Keratinocyte (primary cell): ENCODE measurements around the gene CELA1. TPM values are rescaled to one million over a fixed set of nuclear protein-coding genes. Genes with fewer than 3 reads are reported as not detected.

Source experiments
- DNase-seq: peaks from one replicate; pipeline ENCODE4 v3.0.0-alpha.2; 2011; ENCODE audit warnings: low read depth, missing footprints, low spot score
- FAIRE-seq: peaks from 2 replicates; lab custom pipeline; 2011; peaks lifted over from hg19 to GRCh38; lab: Jason Lieb, UNC
- H2AFZ ChIP-seq: 2 replicates; pipeline ENCODE4 v1.6.0; 2012; ENCODE audit warnings: low read length, control low read depth, inconsistent platforms; ENCODE audit not compliant: control insufficient read depth
- H3K27ac ChIP-seq: 2 replicates; pipeline ENCODE4 v1.5.1; 2011; ENCODE audit warnings: low read length; ENCODE audit not compliant: control insufficient read depth, insufficient read depth
- H3K27me3 ChIP-seq: 3 replicates; pipeline ENCODE4 v1.6.0; 2011; ENCODE audit warnings: low read length; ENCODE audit not compliant: control insufficient read depth, insufficient read depth; ENCODE audit errors: extremely low read depth
- H3K36me3 ChIP-seq, 2 experiments: 2 replicates in 1 of 2; 3 replicates in 1 of 2; pipeline ENCODE4 v1.5.1; 2011; ENCODE audit warnings: low read length in 2 of 2, mild to moderate bottlenecking in 1 of 2; ENCODE audit not compliant: control insufficient read depth in 2 of 2, insufficient read depth in 2 of 2; ENCODE audit errors: extremely low read depth in 1 of 2
- H3K4me1 ChIP-seq: 3 replicates; pipeline ENCODE4 v1.5.1; 2011; ENCODE audit warnings: low read length; ENCODE audit not compliant: control insufficient read depth, insufficient read depth; ENCODE audit errors: extremely low read depth
- H3K4me2 ChIP-seq: 3 replicates; pipeline ENCODE4 v1.6.0; 2011; ENCODE audit warnings: low read depth, low read length; ENCODE audit not compliant: control insufficient read depth, insufficient read depth; ENCODE audit errors: extremely low read depth
- H3K4me3 ChIP-seq, 3 experiments: fragments of 200-600 bp in 1 of 3; sonication (generic) in 1 of 3; 2 replicates in 2 of 3; 3 replicates in 1 of 3; pipeline ENCODE4 v1.5.1; 2011 to 2016; ENCODE audit warnings: low read length in 3 of 3, mild to moderate bottlenecking in 3 of 3, control low read depth in 2 of 3, inconsistent platforms in 1 of 3, low read depth in 1 of 3, mixed read lengths in 1 of 3, mixed run types in 1 of 3, moderate library complexity in 1 of 3; ENCODE audit not compliant: control insufficient read depth in 2 of 3, insufficient read depth in 2 of 3; ENCODE audit errors: extremely low read depth in 1 of 3
- H3K79me2 ChIP-seq: 2 replicates; pipeline ENCODE4 v1.6.0; 2012; ENCODE audit warnings: low read length; ENCODE audit not compliant: control insufficient read depth, insufficient read depth
- H3K9ac ChIP-seq: 3 replicates; pipeline ENCODE4 v1.6.0; 2011; ENCODE audit warnings: low read length; ENCODE audit not compliant: control insufficient read depth, insufficient read depth; ENCODE audit errors: extremely low read depth
- H3K9me1 ChIP-seq: 3 replicates; pipeline ENCODE4 v1.6.0; 2011; ENCODE audit warnings: low read length; ENCODE audit not compliant: control insufficient read depth, insufficient read depth; ENCODE audit errors: extremely low read depth
- H3K9me3 ChIP-seq: 2 replicates; pipeline ENCODE4 v1.5.1; 2012; ENCODE audit warnings: low read depth, low read length; ENCODE audit not compliant: control insufficient read depth
- H4K20me1 ChIP-seq: 3 replicates; pipeline ENCODE4 v1.6.0; 2011; ENCODE audit warnings: low read length; ENCODE audit not compliant: control insufficient read depth, insufficient read depth; ENCODE audit errors: extremely low read depth
- EZH2 ChIP-seq: IDR thresholded peaks from one replicate; pipeline ENCODE4 v1.6.1; 2012; ENCODE audit warnings: inconsistent platforms, mild to moderate bottlenecking, low read length, moderate library complexity
- dilution Hi-C: fragments of 300-500 bp; cut with MboI; formaldehyde crosslinking; loops from one replicate; pipeline ENCODE4 v1.7.0; 2020; ENCODE audit warnings: low sequenced_read_pairs; ENCODE audit not compliant: extremely low pct_ligation_motif_present
- polyA plus RNA-seq, 5 experiments: library from polyadenylated mRNA; depleted of rRNA in 3 of 5; stranded (reverse) in 3 of 5; stranded (forward) in 1 of 5; unstranded in 1 of 5; fragments of >200 nt; gene quantifications; 1 replicate in 1 of 5; 2 replicates in 3 of 5; 3 replicates in 1 of 5; pipeline versions ENCODE4 v1.2.1 to v1.2.3, GENCODE V29; 2011 to 2012; ENCODE audit warnings: missing spikeins in 2 of 5, low read depth in 1 of 5, low replicate concordance in 1 of 5
- TF ChIP-seq, protein P1 (sequence below), 3 experiments: IDR thresholded peaks in 1 of 3; conservative IDR thresholded peaks in 1 of 3; optimal IDR thresholded peaks in 1 of 3; 2 replicates in 2 of 3; 3 replicates in 1 of 3; pipeline versions ENCODE3 to v1.5.1; 2011; ENCODE audit warnings: low read length in 3 of 3, mild to moderate bottlenecking in 3 of 3, moderate library complexity in 2 of 3, control low read depth in 1 of 3, inconsistent platforms in 1 of 3; ENCODE audit not compliant: insufficient read depth in 2 of 3; ENCODE audit errors: extremely low read depth in 1 of 3

CELA1 gene
- polyA plus RNA-seq, 1 donor (not counting 4 experiments of a cell fraction or from before 2014, with no cell fraction given), result not detected

DNA sequence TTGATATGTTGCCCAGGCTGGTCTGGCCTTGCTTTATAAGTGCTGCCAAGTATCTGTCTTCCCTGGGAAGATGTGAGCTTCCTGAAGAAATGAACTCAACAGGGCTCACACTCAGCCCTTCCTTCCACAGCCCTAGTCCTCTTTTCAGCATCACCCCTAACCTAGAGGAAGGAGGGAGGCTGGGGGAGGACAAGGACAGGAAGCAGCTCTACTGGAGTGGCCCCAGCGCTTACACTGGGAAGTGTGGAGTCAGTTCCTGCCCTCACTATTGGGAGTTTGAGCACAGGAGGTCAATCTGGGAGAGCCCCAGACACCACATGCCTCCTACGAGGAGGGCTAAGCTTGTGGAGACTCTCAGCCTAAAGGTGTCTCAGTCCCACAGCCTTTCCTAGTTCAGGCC, 27.9 kb upstream of the CELA1 start:
- H3K9me3 ChIP-seq, result no peaks in the 10 kb centered on the region
- peaks cover 22 to 45% of the 10 kb centered on the region in 2 experiments for H3K36me3 ChIP-seq
- no peaks in the 10 kb centered on the region for H3K9me1 ChIP-seq
- H3K4me3 ChIP-seq, result no peak overlapping the region
- no peak overlapping the region for H3K4me2 ChIP-seq
- dilution Hi-C loops, result no loop called here
- H3K27ac ChIP-seq, result no peak overlapping the region
- peaks cover 25% of the 10 kb centered on the region for H3K4me1 ChIP-seq
- no peaks in the 10 kb centered on the region for H3K27me3 ChIP-seq
- TF ChIP-seq, protein P1, sequence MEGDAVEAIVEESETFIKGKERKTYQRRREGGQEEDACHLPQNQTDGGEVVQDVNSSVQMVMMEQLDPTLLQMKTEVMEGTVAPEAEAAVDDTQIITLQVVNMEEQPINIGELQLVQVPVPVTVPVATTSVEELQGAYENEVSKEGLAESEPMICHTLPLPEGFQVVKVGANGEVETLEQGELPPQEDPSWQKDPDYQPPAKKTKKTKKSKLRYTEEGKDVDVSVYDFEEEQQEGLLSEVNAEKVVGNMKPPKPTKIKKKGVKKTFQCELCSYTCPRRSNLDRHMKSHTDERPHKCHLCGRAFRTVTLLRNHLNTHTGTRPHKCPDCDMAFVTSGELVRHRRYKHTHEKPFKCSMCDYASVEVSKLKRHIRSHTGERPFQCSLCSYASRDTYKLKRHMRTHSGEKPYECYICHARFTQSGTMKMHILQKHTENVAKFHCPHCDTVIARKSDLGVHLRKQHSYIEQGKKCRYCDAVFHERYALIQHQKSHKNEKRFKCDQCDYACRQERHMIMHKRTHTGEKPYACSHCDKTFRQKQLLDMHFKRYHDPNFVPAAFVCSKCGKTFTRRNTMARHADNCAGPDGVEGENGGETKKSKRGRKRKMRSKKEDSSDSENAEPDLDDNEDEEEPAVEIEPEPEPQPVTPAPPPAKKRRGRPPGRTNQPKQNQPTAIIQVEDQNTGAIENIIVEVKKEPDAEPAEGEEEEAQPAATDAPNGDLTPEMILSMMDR (optimal IDR thresholded peaks at IDR 0.05 in 1 of 3, IDR thresholded peaks at IDR 0.05 in 1 of 3, conservative IDR thresholded peaks at IDR 0.05 in 1 of 3; ENCODE audit: extremely low read depth in 1 of 3, insufficient read depth in 2 of 3, low read length in 3 of 3), result no peak
- no peak for TF ChIP-seq EZH2
- H3K9ac ChIP-seq, result no peak overlapping the region
- no peak overlapping the region for H2AFZ ChIP-seq
- FAIRE-seq, result no peak
- peaks cover 2% of the 10 kb centered on the region for H4K20me1 ChIP-seq
- no peak for DNase-seq
- H3K79me2 ChIP-seq, result peaks cover 4% of the 10 kb centered on the region

- dilution Hi-C loops, result no loop called here
- no peak overlapping the region for H3K9ac ChIP-seq
- no peak overlapping the region for H3K27ac ChIP-seq
- H3K4me2 ChIP-seq, result no peak overlapping the region
- peaks cover 5% of the 10 kb centered on the region for H4K20me1 ChIP-seq
- peaks cover 5% of the 10 kb centered on the region for H3K79me2 ChIP-seq
- H3K9me3 ChIP-seq, result no peaks in the 10 kb centered on the region
- no peak for DNase-seq
- no peaks in the 10 kb centered on the region for H3K27me3 ChIP-seq
- H3K4me1 ChIP-seq, result peaks cover 31% of the 10 kb centered on the region
- H3K4me3 ChIP-seq, result no peak overlapping the region
- peaks cover 18 to 40% of the 10 kb centered on the region in 2 experiments for H3K36me3 ChIP-seq
- H3K9me1 ChIP-seq, result no peaks in the 10 kb centered on the region
- no peak overlapping the region for H2AFZ ChIP-seq
- TF ChIP-seq EZH2, result no peak
- TF ChIP-seq, protein P1 (optimal IDR thresholded peaks at IDR 0.05 in 1 of 3, IDR thresholded peaks at IDR 0.05 in 1 of 3, conservative IDR thresholded peaks at IDR 0.05 in 1 of 3; ENCODE audit: extremely low read depth in 1 of 3, insufficient read depth in 2 of 3, low read length in 3 of 3), result no peak
- FAIRE-seq, result no peak
These were observed 26.7 kb upstream of the CELA1 start for GRCh38 chr12:51373187-51373586.
